Measurements from ENCODE around the gene CCND2. TPM values are rescaled to one million over a fixed set of nuclear protein-coding genes. Genes with fewer than 3 reads are reported as not detected.

The CCND2 gene
- total and polyA plus RNA-seq, 5 donors from 2014 or later = 51.8 to 206 (median 65.7) TPM

- ATAC-seq (ENCODE audit: low read depth in 2 of 2) (no peak), DNase-seq (peak in 1 of 3 donors; percentile 34)
- H3K4me1 ChIP-seq (ENCODE audit: control insufficient read depth, insufficient read depth, low read length, poor library complexity, severe bottlenecking) = peaks cover 64% of the 10 kb centered on the region
- Mint-ChIP-seq H3K27ac (peak overlapping the region; percentile 96 to 99 (median 98)), H3K9me3 (peaks cover 0 to 3% (median 0%) of the 10 kb centered on the region in 7 donors), H3K27me3 (peaks cover 31% of the 10 kb centered on the region), H3K4me1 (peaks cover 21 to 46% (median 35%) of the 10 kb centered on the region in 4 donors), H3K4me3 (peak overlapping the region; percentile 96 to 98 (median 97)), H3K36me3 (peaks cover 14% of the 10 kb centered on the region)
- H3K27ac ChIP-seq (ENCODE audit: insufficient read depth, low read length, poor library complexity, severe bottlenecking) = peak overlapping the region; percentile 96
- H3K36me3 ChIP-seq (ENCODE audit: control insufficient read depth, insufficient read depth, low read length) = peaks cover 19% of the 10 kb centered on the region
- no peaks in the 10 kb centered on the region for H3K27me3 ChIP-seq (ENCODE audit: control insufficient read depth, insufficient read depth, low read length)
- no peaks in the 10 kb centered on the region for H3K9me3 ChIP-seq (ENCODE audit: control insufficient read depth in 2 of 2, low read length in 2 of 2)
- peak overlapping the region; percentile 91 for H3K4me3 ChIP-seq (ENCODE audit: low read depth, low read length)
Observed at GRCh38 chr12:4273273-4273651, 300 bp upstream of the CCND2 start.

GRCh38 chr12:4274396-4275015 lies 944 bp downstream of the CCND2 start:
- H3K9me3 ChIP-seq (ENCODE audit: control insufficient read depth in 2 of 2, low read length in 2 of 2) = no peaks in the 10 kb centered on the region
- peak overlapping the region; percentile 91 for H3K4me3 ChIP-seq (ENCODE audit: low read depth, low read length)
- Mint-ChIP-seq H3K4me3 (peak overlapping the region; percentile 96 to 98 (median 97)), H3K36me3 (peaks cover 27% of the 10 kb centered on the region), H3K9me3 (peaks cover 0 to 3% (median 0%) of the 10 kb centered on the region in 7 donors), H3K27ac (peak overlapping the region; percentile 91 to 99 (median 96)), H3K4me1 (peaks cover 28 to 54% (median 41%) of the 10 kb centered on the region in 4 donors), H3K27me3 (peaks cover 23% of the 10 kb centered on the region)
- ATAC-seq (ENCODE audit: low read depth in 2 of 2) (no peak), DNase-seq (peak in 2 of 3 donors; percentile 30 to 53)
- peaks cover 32% of the 10 kb centered on the region for H3K36me3 ChIP-seq (ENCODE audit: control insufficient read depth, insufficient read depth, low read length)
- H3K4me1 ChIP-seq (ENCODE audit: control insufficient read depth, insufficient read depth, low read length, poor library complexity, severe bottlenecking) = peaks cover 70% of the 10 kb centered on the region
- peak overlapping the region; percentile 96 for H3K27ac ChIP-seq (ENCODE audit: insufficient read depth, low read length, poor library complexity, severe bottlenecking)
- no peaks in the 10 kb centered on the region for H3K27me3 ChIP-seq (ENCODE audit: control insufficient read depth, insufficient read depth, low read length)

DNA sequence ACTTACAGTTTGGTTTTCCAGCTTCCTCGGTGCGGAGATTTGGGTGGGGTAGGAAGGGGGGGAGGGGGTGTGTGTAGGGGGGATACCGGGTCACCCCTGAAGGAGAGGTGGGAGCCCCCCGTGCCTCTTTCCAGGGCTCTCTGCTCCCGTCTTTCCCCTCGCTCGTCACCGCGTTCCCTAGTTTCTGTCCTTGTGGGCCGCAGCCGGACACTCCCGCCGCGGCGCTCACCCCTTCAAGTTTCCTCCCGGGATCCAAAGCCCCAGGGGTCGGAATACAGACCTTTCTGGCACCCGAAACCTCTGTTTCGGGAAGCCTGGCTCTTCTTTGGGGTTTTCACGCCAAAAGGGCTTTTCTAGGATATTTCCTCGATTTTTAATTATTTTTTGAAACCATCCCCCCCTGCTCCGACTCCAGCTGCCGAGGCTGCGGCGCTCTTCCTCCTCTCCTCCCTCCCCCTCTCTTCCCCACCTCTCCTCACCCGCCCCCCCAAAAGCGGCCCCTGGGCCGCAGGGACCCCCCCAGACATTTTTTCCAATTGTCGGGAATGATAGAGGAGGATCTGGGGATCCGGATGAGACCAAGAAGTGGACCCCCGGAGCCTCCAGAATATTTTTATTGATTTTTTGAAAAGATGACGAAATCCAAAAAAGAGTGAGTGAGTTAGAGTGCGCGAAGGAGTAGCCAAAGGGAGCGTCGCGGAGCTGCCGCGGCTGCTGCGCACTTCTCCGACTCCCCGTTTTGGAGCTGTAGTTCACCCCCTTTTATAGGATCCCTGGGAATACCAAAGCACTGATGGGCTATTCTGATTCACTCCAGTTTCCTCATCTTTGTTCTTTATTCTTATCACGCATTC lies 1.7 kb downstream of the CCND2 start:
- DNase-seq = peak in 1 of 3 donors; percentile 33
- H3K4me3 Mint-ChIP-seq = peak overlapping the region; percentile 96 to 98 (median 97)
- peaks cover 23% of the 10 kb centered on the region for H3K27me3 Mint-ChIP-seq
- H3K9me3 Mint-ChIP-seq = peaks cover 0 to 3% (median 0%) of the 10 kb centered on the region in 7 donors
- no peaks in the 10 kb centered on the region for H3K9me3 ChIP-seq (ENCODE audit: control insufficient read depth in 2 of 2, low read length in 2 of 2)
- no peaks in the 10 kb centered on the region for H3K27me3 ChIP-seq (ENCODE audit: control insufficient read depth, insufficient read depth, low read length)
- peak overlapping the region; percentile 96 for H3K27ac ChIP-seq (ENCODE audit: insufficient read depth, low read length, poor library complexity, severe bottlenecking)
- H3K4me3 ChIP-seq (ENCODE audit: low read depth, low read length) = peak overlapping the region; percentile 91
- no peak for ATAC-seq (ENCODE audit: low read depth in 2 of 2)
- peak overlapping the region; percentile 88 to 99 (median 96) for H3K27ac Mint-ChIP-seq
- peaks cover 70% of the 10 kb centered on the region for H3K4me1 ChIP-seq (ENCODE audit: control insufficient read depth, insufficient read depth, low read length, poor library complexity, severe bottlenecking)
- H3K36me3 Mint-ChIP-seq = peaks cover 29% of the 10 kb centered on the region
- H3K4me1 Mint-ChIP-seq = peaks cover 28 to 61% (median 47%) of the 10 kb centered on the region in 4 donors
- peaks cover 39% of the 10 kb centered on the region for H3K36me3 ChIP-seq (ENCODE audit: control insufficient read depth, insufficient read depth, low read length)

DNA sequence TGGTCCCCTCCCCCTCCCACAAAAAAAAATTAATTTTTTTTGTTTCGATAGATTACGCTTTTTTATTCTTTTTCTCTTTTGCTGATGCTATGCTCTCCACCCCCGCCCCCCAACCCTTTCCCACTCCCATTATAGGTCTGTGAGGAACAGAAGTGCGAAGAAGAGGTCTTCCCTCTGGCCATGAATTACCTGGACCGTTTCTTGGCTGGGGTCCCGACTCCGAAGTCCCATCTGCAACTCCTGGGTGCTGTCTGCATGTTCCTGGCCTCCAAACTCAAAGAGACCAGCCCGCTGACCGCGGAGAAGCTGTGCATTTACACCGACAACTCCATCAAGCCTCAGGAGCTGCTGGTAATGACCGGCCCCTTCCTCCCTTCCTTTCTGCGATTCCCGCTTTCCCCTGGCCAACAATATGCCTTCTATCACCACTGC lies 2.3 kb downstream of the CCND2 start:
- Histone ChIP-seq H3K9me3 (ENCODE audit: control insufficient read depth in 2 of 2, low read length in 2 of 2) (no peaks in the 10 kb centered on the region), H3K4me3 (ENCODE audit: low read depth, low read length) (peak overlapping the region; percentile 91), H3K4me1 (ENCODE audit: control insufficient read depth, insufficient read depth, low read length, poor library complexity, severe bottlenecking) (peaks cover 70% of the 10 kb centered on the region), H3K27me3 (ENCODE audit: control insufficient read depth, insufficient read depth, low read length) (no peaks in the 10 kb centered on the region), H3K27ac (ENCODE audit: insufficient read depth, low read length, poor library complexity, severe bottlenecking) (peak overlapping the region; percentile 96), H3K36me3 (ENCODE audit: control insufficient read depth, insufficient read depth, low read length) (peaks cover 46% of the 10 kb centered on the region)
- H3K27ac Mint-ChIP-seq = peak overlapping the region; percentile 88 to 99 (median 96)
- peak overlapping the region; percentile 96 to 98 (median 97) for H3K4me3 Mint-ChIP-seq
- peaks cover 0 to 3% (median 0%) of the 10 kb centered on the region in 7 donors for H3K9me3 Mint-ChIP-seq
- no peak for DNase-seq
- peaks cover 19% of the 10 kb centered on the region for H3K27me3 Mint-ChIP-seq
- peaks cover 30 to 63% (median 48%) of the 10 kb centered on the region in 4 donors for H3K4me1 Mint-ChIP-seq
- H3K36me3 Mint-ChIP-seq = peaks cover 36% of the 10 kb centered on the region
- no peak for ATAC-seq (ENCODE audit: low read depth in 2 of 2)

DNA sequence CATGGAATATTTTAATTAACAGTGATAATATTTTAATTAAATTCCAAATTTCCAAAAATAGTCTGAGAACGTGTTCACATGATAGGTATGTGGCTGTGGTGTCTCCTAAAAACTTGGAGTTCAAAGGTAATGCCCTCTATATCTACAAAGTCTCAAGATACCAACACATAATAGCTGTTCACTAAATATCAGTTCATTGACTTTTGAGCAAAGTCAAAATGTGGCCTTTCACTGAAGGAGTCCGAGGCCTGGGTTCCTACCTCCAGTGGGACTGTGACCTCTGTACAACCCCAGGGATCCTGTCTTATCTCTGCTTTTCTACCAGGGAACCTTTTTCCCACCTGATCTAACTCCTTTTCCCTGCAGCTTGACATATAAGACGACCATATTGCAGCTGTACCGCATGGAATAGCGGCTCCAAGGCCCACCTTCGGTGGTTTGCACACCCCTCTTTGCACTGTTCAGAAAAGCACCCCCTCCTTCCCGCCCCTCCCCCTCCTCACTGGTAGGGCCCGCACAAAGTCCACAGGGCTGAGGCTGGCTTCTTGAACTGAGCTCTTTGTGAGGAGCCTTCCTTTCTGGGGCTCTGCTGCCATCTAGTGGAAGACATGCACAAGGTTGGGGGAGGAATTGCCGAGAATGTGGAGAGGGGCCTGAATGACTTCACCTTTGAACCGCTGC lies 3.1 kb downstream of the CCND2 start:
- ATAC-seq (ENCODE audit: low read depth in 2 of 2) (peak; percentile 38 to 44), DNase-seq (peak; percentile 81 to 92 (median 88))
- Mint-ChIP-seq H3K4me3 (peak overlapping the region; percentile 96 to 98 (median 97)), H3K27ac (peak overlapping the region; percentile 83 to 99 (median 87)), H3K27me3 (peaks cover 15% of the 10 kb centered on the region), H3K36me3 (peaks cover 38% of the 10 kb centered on the region), H3K4me1 (peaks cover 26 to 71% (median 48%) of the 10 kb centered on the region in 4 donors), H3K9me3 (peaks cover 0 to 1% (median 0%) of the 10 kb centered on the region in 7 donors)
- peaks cover 54% of the 10 kb centered on the region for H3K36me3 ChIP-seq (ENCODE audit: control insufficient read depth, insufficient read depth, low read length)
- peak overlapping the region; percentile 96 for H3K27ac ChIP-seq (ENCODE audit: insufficient read depth, low read length, poor library complexity, severe bottlenecking)
- H3K4me1 ChIP-seq (ENCODE audit: control insufficient read depth, insufficient read depth, low read length, poor library complexity, severe bottlenecking) = peaks cover 69% of the 10 kb centered on the region
- no peaks in the 10 kb centered on the region for H3K9me3 ChIP-seq (ENCODE audit: control insufficient read depth in 2 of 2, low read length in 2 of 2)
- peak overlapping the region; percentile 91 for H3K4me3 ChIP-seq (ENCODE audit: low read depth, low read length)
- H3K27me3 ChIP-seq (ENCODE audit: control insufficient read depth, insufficient read depth, low read length) = no peaks in the 10 kb centered on the region

DNA sequence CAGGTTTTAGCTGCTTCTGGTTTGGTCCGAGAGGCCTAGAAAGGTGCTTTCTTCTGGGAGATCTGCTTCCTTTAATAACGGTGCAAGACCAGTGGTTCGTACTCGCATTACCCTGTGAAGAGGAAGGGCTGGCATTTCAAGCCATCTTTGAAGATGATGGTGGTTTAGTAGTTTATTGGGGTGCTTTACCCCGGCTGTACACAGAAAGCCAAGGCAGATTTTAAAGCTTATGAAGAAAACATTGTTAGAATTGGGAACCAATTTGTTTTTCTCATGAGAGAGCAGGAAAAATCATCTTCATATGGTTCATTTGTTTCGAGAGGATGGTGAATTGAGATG lies 3.6 kb downstream of the CCND2 start:
- peaks cover 39% of the 10 kb centered on the region for H3K36me3 Mint-ChIP-seq
- H3K9me3 Mint-ChIP-seq = peaks cover 0 to 1% (median 0%) of the 10 kb centered on the region in 7 donors
- H3K27me3 Mint-ChIP-seq = peaks cover 10% of the 10 kb centered on the region
- Histone ChIP-seq H3K4me1 (ENCODE audit: control insufficient read depth, insufficient read depth, low read length, poor library complexity, severe bottlenecking) (peaks cover 69% of the 10 kb centered on the region), H3K9me3 (ENCODE audit: control insufficient read depth in 2 of 2, low read length in 2 of 2) (no peaks in the 10 kb centered on the region), H3K4me3 (ENCODE audit: low read depth, low read length) (peak overlapping the region; percentile 67), H3K27me3 (ENCODE audit: control insufficient read depth, insufficient read depth, low read length) (no peaks in the 10 kb centered on the region), H3K27ac (ENCODE audit: insufficient read depth, low read length, poor library complexity, severe bottlenecking) (peak overlapping the region; percentile 96), H3K36me3 (ENCODE audit: control insufficient read depth, insufficient read depth, low read length) (peaks cover 58% of the 10 kb centered on the region)
- ATAC-seq (ENCODE audit: low read depth in 2 of 2) (no peak), DNase-seq (no peak)
- H3K27ac Mint-ChIP-seq = peak overlapping the region; percentile 46 to 99 (median 83)
- H3K4me3 Mint-ChIP-seq = peak overlapping the region; percentile 96 to 98 (median 97)
- peaks cover 26 to 72% (median 50%) of the 10 kb centered on the region in 4 donors for H3K4me1 Mint-ChIP-seq

DNA sequence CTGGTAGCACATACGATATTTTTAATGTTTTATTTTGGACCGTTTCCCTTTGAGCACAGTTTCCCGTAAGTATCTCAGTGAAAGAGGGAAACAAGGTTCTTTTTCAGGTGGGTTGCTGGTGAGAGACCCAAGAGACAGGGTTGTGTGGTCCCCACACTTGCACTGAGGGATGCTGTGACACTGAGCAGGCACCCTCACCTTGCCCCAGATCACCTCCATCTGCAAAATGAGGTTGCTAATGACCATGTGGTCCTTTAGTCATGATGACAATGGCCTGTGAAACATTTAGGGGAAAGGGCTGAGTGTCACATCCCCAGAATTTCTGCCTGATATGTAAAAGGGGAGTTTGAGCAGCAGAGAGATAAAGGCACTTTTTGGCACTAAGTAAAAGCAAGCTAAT lies 4.3 kb downstream of the CCND2 start:
- H3K36me3 Mint-ChIP-seq = peaks cover 44% of the 10 kb centered on the region
- peaks cover 0 to 1% (median 0%) of the 10 kb centered on the region in 7 donors for H3K9me3 Mint-ChIP-seq
- Histone ChIP-seq H3K36me3 (ENCODE audit: control insufficient read depth, insufficient read depth, low read length) (peaks cover 64% of the 10 kb centered on the region), H3K27me3 (ENCODE audit: control insufficient read depth, insufficient read depth, low read length) (no peaks in the 10 kb centered on the region), H3K4me3 (ENCODE audit: low read depth, low read length) (peak overlapping the region; percentile 67), H3K27ac (ENCODE audit: insufficient read depth, low read length, poor library complexity, severe bottlenecking) (peak overlapping the region; percentile 96), H3K9me3 (ENCODE audit: control insufficient read depth in 2 of 2, low read length in 2 of 2) (no peaks in the 10 kb centered on the region), H3K4me1 (ENCODE audit: control insufficient read depth, insufficient read depth, low read length, poor library complexity, severe bottlenecking) (peaks cover 71% of the 10 kb centered on the region)
- H3K4me3 Mint-ChIP-seq = peak overlapping the region; percentile 72 to 96 (median 85)
- H3K4me1 Mint-ChIP-seq = peaks cover 26 to 75% (median 57%) of the 10 kb centered on the region in 4 donors
- peaks cover 10% of the 10 kb centered on the region for H3K27me3 Mint-ChIP-seq
- ATAC-seq (ENCODE audit: low read depth in 2 of 2) (no peak), DNase-seq (no peak)
- peak overlapping the region; percentile 89 to 91 (median 90) for H3K27ac Mint-ChIP-seq
